H9 (cell line): ENCODE measurements around the gene KCNMA1. TPM values are rescaled to one million over a fixed set of nuclear protein-coding genes. Genes with fewer than 3 reads are reported as not detected.

Experiments used
- DNase-seq: peaks from one replicate; pipeline ENCODE4 v3.0.0-alpha.2; 2017
- H2AFZ ChIP-seq: one replicate; pipeline ENCODE4 v1.6.1; 2013; ENCODE audit warnings: mild to moderate bottlenecking, low read length, control low read depth, moderate library complexity
- H2AK5ac ChIP-seq: 2 replicates; pipeline ENCODE4 v1.6.1; 2013; ENCODE audit warnings: low read length, control low read depth, mixed read lengths; ENCODE audit not compliant: insufficient read length
- H2BK120ac ChIP-seq: one replicate; pipeline ENCODE4 v1.6.1; 2013; ENCODE audit warnings: low read depth, mild to moderate bottlenecking, low read length, control low read depth, inconsistent platforms; ENCODE audit not compliant: poor library complexity, severe bottlenecking
- H2BK12ac ChIP-seq: 2 replicates; pipeline ENCODE4 v1.6.1; 2013; ENCODE audit warnings: low read length, control low read depth, mixed read lengths, low read depth; ENCODE audit not compliant: insufficient read length
- H2BK15ac ChIP-seq: 2 replicates; pipeline ENCODE4 v1.6.1; 2013; ENCODE audit warnings: low read depth, low read length, control low read depth
- H2BK20ac ChIP-seq: one replicate; pipeline ENCODE4 v1.6.1; 2013; ENCODE audit warnings: low read depth, mild to moderate bottlenecking, low read length, control low read depth, inconsistent platforms; ENCODE audit not compliant: poor library complexity, severe bottlenecking
- H2BK5ac ChIP-seq: 2 replicates; pipeline ENCODE4 v1.6.1; 2013; ENCODE audit warnings: low read length, control low read depth, mixed read lengths; ENCODE audit not compliant: insufficient read length
- H3K14ac ChIP-seq: 2 replicates; pipeline ENCODE4 v1.6.1; 2013; ENCODE audit warnings: low read length, control low read depth; ENCODE audit not compliant: insufficient read depth
- H3K18ac ChIP-seq: 2 replicates; pipeline ENCODE4 v1.6.1; 2013; ENCODE audit warnings: low read depth, mild to moderate bottlenecking, mixed read lengths, low read length, control low read depth; ENCODE audit not compliant: insufficient read length
- H3K23ac ChIP-seq: 2 replicates; pipeline ENCODE4 v1.6.1; 2013; ENCODE audit warnings: low read length, control low read depth, mixed read lengths, low read depth; ENCODE audit not compliant: insufficient read length
- H3K23me2 ChIP-seq: 2 replicates; pipeline ENCODE4 v1.6.1; 2013; ENCODE audit warnings: low read depth, mild to moderate bottlenecking, mixed read lengths, low read length, control low read depth; ENCODE audit not compliant: insufficient read length, poor library complexity, severe bottlenecking
- H3K27ac ChIP-seq: 2 replicates; pipeline ENCODE4 v1.5.1; 2013; ENCODE audit warnings: low read length, control low read depth, mixed read lengths, low read depth; ENCODE audit not compliant: insufficient read length
- H3K27me3 ChIP-seq: 2 replicates; pipeline ENCODE4 v1.6.1; 2013; ENCODE audit warnings: low read length, control low read depth, inconsistent platforms; ENCODE audit not compliant: insufficient read depth
- H3K4ac ChIP-seq: 2 replicates; pipeline ENCODE4 v1.6.1; 2013; ENCODE audit warnings: low read depth, mild to moderate bottlenecking, control low read depth, inconsistent platforms, low read length, moderate library complexity
- H3K4me1 ChIP-seq: 2 replicates; pipeline ENCODE4 v1.6.1; 2013; ENCODE audit warnings: low read length, control low read depth, inconsistent platforms; ENCODE audit not compliant: insufficient read depth
- H3K4me2 ChIP-seq: 2 replicates; pipeline ENCODE4 v1.6.1; 2013; ENCODE audit warnings: low read length, control low read depth, mixed read lengths; ENCODE audit not compliant: insufficient read length, insufficient read depth
- H3K56ac ChIP-seq: 2 replicates; pipeline ENCODE4 v1.6.1; 2013; ENCODE audit warnings: low read depth, mild to moderate bottlenecking, mixed read lengths, low read length, control low read depth; ENCODE audit not compliant: insufficient read length
- H3K79me1 ChIP-seq: 2 replicates; pipeline ENCODE4 v1.6.1; 2013; ENCODE audit warnings: low read depth, mild to moderate bottlenecking, moderate library complexity, low read length, control low read depth, inconsistent platforms; ENCODE audit not compliant: insufficient read depth, poor library complexity, severe bottlenecking
- H3K79me2 ChIP-seq: 2 replicates; pipeline ENCODE4 v1.6.1; 2013; ENCODE audit warnings: low read length, control low read depth, inconsistent platforms; ENCODE audit not compliant: insufficient read depth
- H3K9ac ChIP-seq: 2 replicates; pipeline ENCODE4 v1.6.1; 2013; ENCODE audit warnings: low read length, control low read depth, mixed read lengths; ENCODE audit not compliant: insufficient read length; ENCODE audit errors: extremely low read depth
- H3K9me3 ChIP-seq: one replicate; pipeline ENCODE4 v1.6.1; 2013; ENCODE audit warnings: low read depth, low read length, inconsistent platforms; ENCODE audit not compliant: control insufficient read depth
- H3T11ph ChIP-seq: one replicate; pipeline ENCODE4 v1.6.1; 2013; ENCODE audit warnings: mild to moderate bottlenecking, low read length, control low read depth, inconsistent platforms
- H4K20me1 ChIP-seq: one replicate; pipeline ENCODE4 v1.6.1; 2013; ENCODE audit not compliant: control insufficient read depth, insufficient read length, insufficient read depth
- H4K5ac ChIP-seq: 2 replicates; pipeline ENCODE4 v1.6.1; 2013; ENCODE audit warnings: low read depth, mild to moderate bottlenecking, mixed read lengths, low read length, control low read depth; ENCODE audit not compliant: insufficient read length
- H4K8ac ChIP-seq: replicated peaks from 2 replicates; pipeline ENCODE4 v1.6.1; 2013; ENCODE audit warnings: low read length, control low read depth, mixed read lengths, low read depth; ENCODE audit not compliant: insufficient read length
- H4K91ac ChIP-seq: 2 replicates; pipeline ENCODE4 v1.6.1; 2013; ENCODE audit warnings: low read depth, mild to moderate bottlenecking, moderate library complexity, mixed read lengths, low read length, control low read depth; ENCODE audit not compliant: insufficient read length
- H3K27ac Mint-ChIP-seq, 3 experiments: 2 replicates in 2 of 3; 3 replicates in 1 of 3; pipeline ENCODE4 v1.8.0; 2020 to 2021; ENCODE audit warnings: mixed read lengths in 3 of 3, mild to moderate bottlenecking in 1 of 3, moderate library complexity in 1 of 3
- H3K27me3 Mint-ChIP-seq: 2 replicates; pipeline ENCODE4 v1.8.0; 2021; ENCODE audit warnings: low read depth, mild to moderate bottlenecking, moderate library complexity, mixed read lengths
- H3K36me3 Mint-ChIP-seq, 3 experiments: 2 replicates in 2 of 3; 3 replicates in 1 of 3; pipeline ENCODE4 v1.8.0; 2020 to 2021; ENCODE audit warnings: low read depth in 3 of 3, mixed read lengths in 3 of 3; ENCODE audit not compliant: insufficient read depth in 1 of 3
- H3K4me1 Mint-ChIP-seq, 2 experiments: 2 replicates each; pipeline ENCODE4 v1.8.0; 2020; ENCODE audit warnings: mixed read lengths in 2 of 2
- H3K4me3 Mint-ChIP-seq, 2 experiments: 2 replicates in 1 of 2; 3 replicates in 1 of 2; pipeline ENCODE4 v1.8.0; 2020 to 2021; ENCODE audit warnings: mild to moderate bottlenecking in 2 of 2, mixed read lengths in 2 of 2, moderate library complexity in 1 of 2
- H3K9me3 Mint-ChIP-seq, 2 experiments: 2 replicates in 1 of 2; 3 replicates in 1 of 2; pipeline ENCODE4 v1.8.0; 2020; ENCODE audit warnings: mild to moderate bottlenecking in 2 of 2, mixed read lengths in 2 of 2, moderate library complexity in 1 of 2
- CTCF ChIP-seq: fragments of 200-600 bp; sonication (generic); conservative IDR thresholded peaks from 3 replicates; pipeline ENCODE4 v1.8.0; 2021; ENCODE audit warnings: antibody characterized with exemption, mild to moderate bottlenecking
- WGBS: extraction: QIAGEN DNeasy Blood & Tissue Kit; methylation state at CpG from one replicate; pipeline ENCODE4 v1.1.7; 2013; ENCODE audit warnings: missing lambda C conversion rate, low lambda C conversion rate, mixed read lengths; ENCODE audit not compliant: insufficient read length; ENCODE audit errors: extremely low coverage; 5-methylcytosine and 5-hydroxymethylcytosine counted together
- total RNA-seq: library from RNA; stranded (reverse); gene quantifications from 2 replicates; pipeline ENCODE4 v1.2.1, GENCODE V29; 2021

KCNMA1 gene
- total RNA-seq, 1 experiment from 2014 or later = 2.0 TPM

- no peak overlapping the region for H4K8ac ChIP-seq
- no peak overlapping the region for H3T11ph ChIP-seq
- no peak overlapping the region for H3K27ac ChIP-seq
- H4K5ac ChIP-seq = no peak overlapping the region
- Mint-ChIP-seq H3K4me3 (no peak overlapping the region), H3K4me1 (no peaks in the 10 kb centered on the region), H3K27ac (no peak overlapping the region; a peak in 1 of 7 replicates), H3K27me3 (no peaks in the 10 kb centered on the region), H3K9me3 (no peaks in the 10 kb centered on the region), H3K36me3 (no peaks in the 10 kb centered on the region; a peak in 1 of 7 replicates)
- no peak overlapping the region for H3K4ac ChIP-seq
- no peak for DNase-seq
- H3K4me1 ChIP-seq = no peaks in the 10 kb centered on the region
- H3K4me2 ChIP-seq = no peak overlapping the region
- H2BK120ac ChIP-seq = no peak overlapping the region
- no peak overlapping the region for H2BK12ac ChIP-seq
- H3K14ac ChIP-seq = no peak overlapping the region
- H3K23ac ChIP-seq = no peak overlapping the region
- H3K79me2 ChIP-seq = no peaks in the 10 kb centered on the region
- H2BK20ac ChIP-seq = no peak overlapping the region
- no peak overlapping the region for H3K18ac ChIP-seq
- H4K91ac ChIP-seq = no peak overlapping the region
- H2BK5ac ChIP-seq = no peak overlapping the region
- no peaks in the 10 kb centered on the region for H3K79me1 ChIP-seq
- WGBS = no CpG with 5 or more reads among the region's 17 CpGs
- H3K23me2 ChIP-seq = no peaks in the 10 kb centered on the region
- no peaks in the 10 kb centered on the region for H3K9me3 ChIP-seq
- H2AK5ac ChIP-seq = no peak overlapping the region
- H3K56ac ChIP-seq = no peak overlapping the region
- H3K27me3 ChIP-seq = no peaks in the 10 kb centered on the region
- no peak overlapping the region for H2AFZ ChIP-seq
- H3K9ac ChIP-seq = no peak overlapping the region
- TF ChIP-seq CTCF = no peak
- no peaks in the 10 kb centered on the region for H4K20me1 ChIP-seq
- H2BK15ac ChIP-seq = no peak overlapping the region
These were observed 546.9 kb downstream of the KCNMA1 start for GRCh38 chr10:77090381-77091356.
